ENCODE data around the gene GOLGA5. TPM values are rescaled to one million over a fixed set of nuclear protein-coding genes. Genes with fewer than 3 reads are reported as not detected.
"Not testable (repeated sequence)": the region's sequence is repeated elsewhere in the genome, so short reads cannot be mapped to it uniquely, and the experiment has no call there.

The GOLGA5 gene
- total and polyA plus RNA-seq, 8 donors = 17.4 to 59.9 (median 33.1) TPM

DNA sequence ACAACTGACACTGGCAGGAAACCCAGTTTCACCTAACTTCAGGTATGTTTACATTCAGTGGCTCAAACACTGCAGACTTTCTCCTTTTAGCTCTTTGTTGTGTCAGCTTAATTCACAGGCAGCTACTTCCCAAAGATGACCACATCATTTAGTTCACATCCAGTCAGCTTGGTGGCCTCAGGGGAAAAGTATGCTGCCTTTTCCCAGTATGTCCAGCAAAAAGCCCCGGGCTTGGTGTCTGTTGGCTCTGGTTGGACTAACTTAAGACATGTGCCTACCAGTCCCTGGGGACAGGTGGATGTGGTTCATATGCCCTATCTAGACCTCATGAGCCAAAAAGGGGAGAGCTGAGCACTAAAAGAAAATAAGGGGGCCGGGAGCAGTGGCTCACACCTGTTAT is 56.4 kb downstream of the GOLGA5 start:
- intact Hi-C loops (cut with DNase I; ENCODE audit: low total_unique reads) = no loop called here
- no peaks in the 10 kb centered on the region for H3K36me3 ChIP-seq
- WGBS, 5 donors = 81 to 87% (median 83%) methylated on average over 2 of the region's 2 CpGs
- DNase-seq = no peak
- H3K27ac ChIP-seq = no peak overlapping the region
- TF ChIP-seq POLR2AphosphoS5 (IDR thresholded peaks at IDR 0.05) (no peak), EP300 (IDR thresholded peaks at IDR 0.05) (no peak), POLR2A (IDR thresholded peaks at IDR 0.05) (no peak)
- TF ChIP-seq, protein P1, sequence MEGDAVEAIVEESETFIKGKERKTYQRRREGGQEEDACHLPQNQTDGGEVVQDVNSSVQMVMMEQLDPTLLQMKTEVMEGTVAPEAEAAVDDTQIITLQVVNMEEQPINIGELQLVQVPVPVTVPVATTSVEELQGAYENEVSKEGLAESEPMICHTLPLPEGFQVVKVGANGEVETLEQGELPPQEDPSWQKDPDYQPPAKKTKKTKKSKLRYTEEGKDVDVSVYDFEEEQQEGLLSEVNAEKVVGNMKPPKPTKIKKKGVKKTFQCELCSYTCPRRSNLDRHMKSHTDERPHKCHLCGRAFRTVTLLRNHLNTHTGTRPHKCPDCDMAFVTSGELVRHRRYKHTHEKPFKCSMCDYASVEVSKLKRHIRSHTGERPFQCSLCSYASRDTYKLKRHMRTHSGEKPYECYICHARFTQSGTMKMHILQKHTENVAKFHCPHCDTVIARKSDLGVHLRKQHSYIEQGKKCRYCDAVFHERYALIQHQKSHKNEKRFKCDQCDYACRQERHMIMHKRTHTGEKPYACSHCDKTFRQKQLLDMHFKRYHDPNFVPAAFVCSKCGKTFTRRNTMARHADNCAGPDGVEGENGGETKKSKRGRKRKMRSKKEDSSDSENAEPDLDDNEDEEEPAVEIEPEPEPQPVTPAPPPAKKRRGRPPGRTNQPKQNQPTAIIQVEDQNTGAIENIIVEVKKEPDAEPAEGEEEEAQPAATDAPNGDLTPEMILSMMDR (IDR thresholded peaks at IDR 0.05) = no peak
- H3K4me1 ChIP-seq = peaks cover 0 to 7% (median 0%) of the 10 kb centered on the region in 4 donors
- peaks cover 0 to 5% (median 0%) of the 10 kb centered on the region in 3 donors for H3K27me3 ChIP-seq
- H3K4me3 ChIP-seq = no peak overlapping the region
- H3K9me3 ChIP-seq = peaks cover 0 to 11% (median 4%) of the 10 kb centered on the region in 4 donors

DNA sequence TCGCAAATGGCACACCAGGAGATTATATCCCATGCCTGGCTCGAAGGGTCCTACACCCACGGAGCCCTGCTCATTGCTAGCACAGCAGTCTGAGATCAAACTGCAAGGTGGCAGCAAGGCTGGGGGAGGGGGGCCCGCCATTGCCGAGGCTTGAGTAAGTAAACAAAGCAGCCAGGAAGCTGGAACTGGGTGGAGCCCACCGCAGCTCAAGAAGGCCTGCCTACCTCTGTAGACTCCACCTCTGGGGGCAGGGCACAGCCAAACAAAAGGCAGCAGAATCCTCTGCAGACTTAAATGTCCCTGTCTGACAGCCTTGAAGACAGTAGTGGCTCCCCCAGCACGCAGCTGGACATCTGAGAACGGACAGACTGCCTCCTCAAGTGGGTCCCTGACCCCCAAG is 59.0 kb downstream of the GOLGA5 start:
- peaks cover 0 to 11% (median 4%) of the 10 kb centered on the region in 4 donors for H3K9me3 ChIP-seq
- H3K27me3 ChIP-seq; H3K27ac ChIP-seq; intact Hi-C loops (cut with DNase I; ENCODE audit: low total_unique reads); H3K4me3 ChIP-seq; DNase-seq; H3K4me1 ChIP-seq; H3K36me3 ChIP-seq: not testable (repeated sequence)
- WGBS, 5 donors = 75 to 87% (median 75%) methylated on average over 8 of the region's 8 CpGs

DNA sequence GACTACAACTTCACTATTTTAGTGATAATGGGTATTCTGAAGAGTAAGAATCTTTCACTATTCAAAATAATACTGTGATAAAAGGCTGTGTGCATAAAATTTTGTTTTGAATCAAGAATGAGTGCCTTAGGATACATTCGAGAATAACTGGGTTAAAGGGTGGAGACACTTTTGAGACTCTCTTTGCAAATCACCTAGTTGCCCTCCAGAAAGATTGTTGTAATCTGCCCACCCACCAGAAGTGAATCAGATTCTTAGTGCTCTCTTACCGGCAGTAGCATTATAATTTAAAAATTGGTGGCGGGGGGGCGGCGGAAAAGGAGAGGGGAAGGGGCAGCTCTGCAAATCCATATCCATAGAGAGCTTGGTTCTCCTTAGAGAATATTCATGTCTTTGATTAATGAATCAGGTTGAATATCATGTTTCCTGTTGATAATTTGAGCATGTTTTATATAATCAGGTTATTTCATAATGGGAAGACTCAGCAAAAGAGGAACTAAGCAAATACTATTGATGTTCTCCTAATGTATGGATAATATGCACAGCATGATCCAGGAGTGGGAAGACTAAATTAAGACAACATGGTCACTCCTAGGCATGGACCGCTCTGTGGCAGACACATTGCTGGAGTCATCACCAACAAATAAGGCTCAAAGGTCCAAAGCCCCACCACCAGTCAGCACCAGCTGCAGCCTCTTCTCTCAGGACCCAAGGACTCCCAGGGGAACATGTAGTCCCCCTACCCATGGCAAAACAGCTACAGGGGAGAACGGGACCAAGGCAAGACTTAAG is 66.1 kb downstream of the GOLGA5 start:
- H3K27ac ChIP-seq = no peak overlapping the region
- no peaks in the 10 kb centered on the region for H3K27me3 ChIP-seq
- H3K4me3 ChIP-seq = no peak overlapping the region
- H3K4me1 ChIP-seq = no peaks in the 10 kb centered on the region
- WGBS, 5 donors = 72 to 90% (median 83%) methylated on average over 7 of the region's 7 CpGs
- H3K9me3 ChIP-seq = no peaks in the 10 kb centered on the region
- intact Hi-C loops (cut with DNase I; ENCODE audit: low total_unique reads) = no loop called here
- no peak for DNase-seq
- no peak for TF ChIP-seq POLR2AphosphoS5 (IDR thresholded peaks at IDR 0.05)
- TF ChIP-seq EP300 (IDR thresholded peaks at IDR 0.05) = no peak
- TF ChIP-seq, protein P1 (IDR thresholded peaks at IDR 0.05) = no peak
- TF ChIP-seq POLR2A (IDR thresholded peaks at IDR 0.05) = no peak
- H3K36me3 ChIP-seq = no peaks in the 10 kb centered on the region

DNA sequence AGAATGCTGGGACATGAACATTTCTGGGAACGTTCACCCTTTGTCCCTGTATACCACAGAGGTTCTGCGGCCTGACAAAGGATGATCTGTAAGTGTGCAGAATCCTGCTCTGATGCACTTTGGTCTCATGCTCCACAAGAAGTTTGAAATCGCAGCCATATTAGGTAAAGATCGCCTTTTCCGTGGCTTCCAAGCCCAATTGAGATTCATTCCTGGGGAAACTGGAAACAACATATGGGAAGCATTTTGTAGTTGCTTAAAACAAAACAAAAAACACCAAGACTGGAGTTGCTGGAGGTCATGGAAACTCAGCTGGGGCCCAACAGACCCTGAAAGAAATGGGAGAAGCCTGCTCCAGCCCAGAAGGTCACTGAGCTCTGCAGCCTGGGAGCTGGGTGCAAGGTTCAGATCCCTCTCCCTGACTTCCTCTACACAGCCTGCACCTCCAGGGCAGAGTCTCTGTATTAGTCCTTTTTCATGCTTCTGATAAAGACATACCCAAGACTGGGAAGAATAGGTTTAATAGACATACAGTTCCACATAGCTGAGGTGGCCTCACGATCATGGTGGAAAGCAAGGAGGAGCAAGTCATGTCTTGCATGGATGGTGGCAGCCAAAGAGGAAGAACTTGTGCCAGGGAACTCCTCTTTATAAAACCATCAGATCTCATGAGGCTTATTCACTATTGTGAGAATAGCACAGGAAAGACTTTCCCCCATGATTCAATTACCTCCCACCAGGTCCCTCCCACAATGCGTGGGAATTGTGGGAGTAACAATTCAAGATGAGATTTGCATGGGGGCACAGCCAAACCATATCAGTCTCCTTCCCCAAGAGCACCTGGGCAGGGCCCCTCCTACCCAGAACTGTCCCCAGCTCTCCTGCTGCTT is 68.0 kb downstream of the GOLGA5 start:
- no peak overlapping the region for H3K27ac ChIP-seq
- WGBS, 5 donors = 84 to 88% (median 86%) methylated on average over 7 of the region's 7 CpGs
- H3K27me3 ChIP-seq = no peaks in the 10 kb centered on the region
- H3K4me3 ChIP-seq = no peak overlapping the region
- no peak for DNase-seq
- TF ChIP-seq EP300 (IDR thresholded peaks at IDR 0.05) = no peak
- TF ChIP-seq, protein P1 (IDR thresholded peaks at IDR 0.05) = no peak
- no peak for TF ChIP-seq POLR2AphosphoS5 (IDR thresholded peaks at IDR 0.05)
- no peak for TF ChIP-seq POLR2A (IDR thresholded peaks at IDR 0.05)
- H3K9me3 ChIP-seq = peaks cover 0 to 6% (median 6%) of the 10 kb centered on the region in 4 donors
- H3K36me3 ChIP-seq = no peaks in the 10 kb centered on the region
- no peaks in the 10 kb centered on the region for H3K4me1 ChIP-seq
- intact Hi-C loops (cut with DNase I; ENCODE audit: low total_unique reads) = no loop called here
